GM10266 (cell line): ENCODE results near the gene C11orf21.

ENCODE experiments used
- DNase-seq: peaks from one replicate; pipeline ENCODE4 v3.0.0; 2012; ENCODE audit errors: extremely low spot score
- CTCF ChIP-seq: IDR thresholded peaks from 2 replicates; pipeline ENCODE4 v1.5.1; 2012; ENCODE audit warnings: mild to moderate bottlenecking, low read depth; ENCODE audit not compliant: control insufficient read depth, insufficient read depth; ENCODE audit errors: missing control alignments

The C11orf21 gene

GRCh38 chr11:2310786-2311352, 9.2 kb upstream of the C11orf21 start:
- no peak for TF ChIP-seq CTCF
- DNase-seq = no peak

- TF ChIP-seq CTCF = no peak
- DNase-seq = no peak
Observed at GRCh38 chr11:2310073-2310785, 8.5 kb upstream of the C11orf21 start.

GRCh38 chr11:2309251-2310072, 7.7 kb upstream of the C11orf21 start:
- no peak for TF ChIP-seq CTCF

GRCh38 chr11:2308713-2309112, 7.0 kb upstream of the C11orf21 start:
- DNase-seq = no peak
- no peak for TF ChIP-seq CTCF

More at GRCh38 chr11:2309251-2310072, 7.7 kb upstream of the C11orf21 start:
- DNase-seq = no peak

GRCh38 chr11:2307501-2308331, 6.0 kb upstream of the C11orf21 start:
- DNase-seq = no peak
- TF ChIP-seq CTCF = no peak

- DNase-seq = no peak
- TF ChIP-seq CTCF = no peak
Observed at GRCh38 chr11:2306877-2307500, 5.3 kb upstream of the C11orf21 start.
